Loucy (cell line): ENCODE results near the gene CACNA1I.

ENCODE experiments used
- H2AFZ ChIP-seq: fragments of 200-600 bp; sonication (generic); 2 replicates; pipeline ENCODE4 v1.6.0; 2016; ENCODE audit warnings: antibody characterized with exemption, mild to moderate bottlenecking, low read length, moderate library complexity
- H3F3A ChIP-seq: fragments of 200-600 bp; 2 replicates; pipeline ENCODE4 v1.6.0; 2016; ENCODE audit warnings: antibody characterized with exemption, low read depth, mild to moderate bottlenecking
- H3K27me3 ChIP-seq: fragments of 200-600 bp; sonication (generic); 2 replicates; pipeline ENCODE4 v1.6.1; 2014; ENCODE audit warnings: low read length, mild to moderate bottlenecking; ENCODE audit not compliant: insufficient read depth, poor library complexity, severe bottlenecking
- H3K36me3 ChIP-seq: fragments of 200-600 bp; sonication (generic); 2 replicates; pipeline ENCODE4 v1.6.1; 2016; ENCODE audit warnings: low read length; ENCODE audit not compliant: insufficient read depth
- H3K4me1 ChIP-seq: fragments of 200-600 bp; sonication (generic); 2 replicates; pipeline ENCODE4 v1.5.1; 2014; ENCODE audit warnings: low read length, mild to moderate bottlenecking; ENCODE audit not compliant: insufficient read depth, poor library complexity, severe bottlenecking
- H3K4me2 ChIP-seq: fragments of 200-600 bp; sonication (generic); 2 replicates; pipeline ENCODE4 v1.6.0; 2014; ENCODE audit warnings: antibody characterized with exemption, low read length, low read depth, mild to moderate bottlenecking; ENCODE audit not compliant: poor library complexity, severe bottlenecking
- H3K4me3 ChIP-seq: fragments of 200-600 bp; sonication (generic); 2 replicates; pipeline ENCODE4 v1.5.1; 2014; ENCODE audit warnings: low read length, mild to moderate bottlenecking, mixed read lengths; ENCODE audit not compliant: poor library complexity, severe bottlenecking
- H3K79me2 ChIP-seq: fragments of 200-600 bp; sonication (generic); 2 replicates; pipeline ENCODE4 v1.6.1; 2014; ENCODE audit warnings: low read length; ENCODE audit not compliant: insufficient read depth
- H3K9ac ChIP-seq: fragments of 200-600 bp; sonication (generic); 2 replicates; pipeline ENCODE4 v1.6.0; 2014; ENCODE audit warnings: mild to moderate bottlenecking, low read depth, low read length, moderate library complexity; ENCODE audit not compliant: poor library complexity, severe bottlenecking
- H3K9me2 ChIP-seq: fragments of 200-600 bp; sonication (generic); replicated peaks from 2 replicates; pipeline ENCODE4 v1.6.1; 2016; ENCODE audit warnings: low read depth, low read length, mixed read lengths
- H3K9me3 ChIP-seq: fragments of 200-600 bp; sonication (generic); 2 replicates; pipeline ENCODE4 v1.6.1; 2014; ENCODE audit warnings: mild to moderate bottlenecking, antibody characterized with exemption, low read length, low read depth; ENCODE audit not compliant: insufficient read depth
- H4K20me1 ChIP-seq: fragments of 200-600 bp; sonication (generic); 2 replicates; pipeline ENCODE4 v1.6.0; 2014; ENCODE audit warnings: antibody characterized with exemption, low read length, mild to moderate bottlenecking; ENCODE audit not compliant: insufficient read depth, poor library complexity, severe bottlenecking
- CTCF ChIP-seq: fragments of 200-600 bp; sonication (generic); conservative IDR thresholded peaks from 2 replicates; pipeline ENCODE4 v1.5.1; 2014; ENCODE audit warnings: mild to moderate bottlenecking, antibody characterized with exemption, low read length
- EZH2phosphoT487 ChIP-seq: fragments of 200-600 bp; IDR thresholded peaks from 2 replicates; pipeline ENCODE4 v1.6.1; 2018; ENCODE audit warnings: antibody characterized with exemption, mild to moderate bottlenecking, moderate library complexity, borderline replicate concordance

The CACNA1I gene

GRCh38 chr22:39577900-39578299, 7.3 kb downstream of the CACNA1I start:
- Histone ChIP-seq H2AFZ (no peak overlapping the region), H3K4me2 (no peak overlapping the region), H3K4me3 (no peak overlapping the region), H4K20me1 (no peaks in the 10 kb centered on the region), H3K27me3 (no peaks in the 10 kb centered on the region), H3K79me2 (no peaks in the 10 kb centered on the region), H3K36me3 (no peaks in the 10 kb centered on the region), H3K9ac (no peak overlapping the region), H3K9me3 (no peaks in the 10 kb centered on the region), H3F3A (no peaks in the 10 kb centered on the region), H3K4me1 (no peaks in the 10 kb centered on the region), H3K9me2 (no peaks in the 10 kb centered on the region)
- TF ChIP-seq EZH2phosphoT487 (no peak), CTCF (no peak)

- no peak for TF ChIP-seq CTCF
- no peak for TF ChIP-seq EZH2phosphoT487
- no peaks in the 10 kb centered on the region for H3K4me1 ChIP-seq
- no peak overlapping the region for H3K4me2 ChIP-seq
- no peaks in the 10 kb centered on the region for H3K79me2 ChIP-seq
- no peaks in the 10 kb centered on the region for H3K36me3 ChIP-seq
- H3K9me3 ChIP-seq, result no peaks in the 10 kb centered on the region
- no peak overlapping the region for H3K9ac ChIP-seq
- no peak overlapping the region for H2AFZ ChIP-seq
- H3K4me3 ChIP-seq, result no peak overlapping the region
- no peaks in the 10 kb centered on the region for H3F3A ChIP-seq
- no peaks in the 10 kb centered on the region for H4K20me1 ChIP-seq
- no peaks in the 10 kb centered on the region for H3K9me2 ChIP-seq
- H3K27me3 ChIP-seq, result no peaks in the 10 kb centered on the region
Observed at GRCh38 chr22:39580006-39580441, 9.5 kb downstream of the CACNA1I start.

DNA sequence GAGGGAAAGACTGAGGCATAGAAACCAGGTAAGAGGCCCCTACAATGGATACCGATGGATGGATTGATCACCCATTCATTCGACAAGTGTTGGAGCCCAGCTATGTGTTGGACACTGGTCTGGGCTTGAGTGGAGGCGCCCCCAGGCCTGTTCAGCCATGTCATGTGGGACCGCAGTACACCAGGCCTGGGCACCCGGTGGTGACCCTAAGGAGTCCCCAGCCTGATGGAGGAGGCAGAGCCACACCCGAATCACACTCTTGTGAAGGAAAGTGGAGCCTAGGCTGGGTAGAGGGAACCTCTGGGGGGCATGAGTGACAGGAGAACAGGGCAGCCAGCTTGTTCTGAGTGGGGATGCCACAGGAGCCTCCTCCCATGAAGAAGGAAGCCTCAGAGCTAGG, 10.2 kb downstream of the CACNA1I start:
- Histone ChIP-seq H3K9ac (no peak overlapping the region), H3K4me2 (no peak overlapping the region), H3K36me3 (no peaks in the 10 kb centered on the region), H3K9me2 (no peaks in the 10 kb centered on the region), H3K9me3 (no peaks in the 10 kb centered on the region), H3K27me3 (no peaks in the 10 kb centered on the region), H3K4me1 (no peaks in the 10 kb centered on the region), H3K79me2 (no peaks in the 10 kb centered on the region), H4K20me1 (no peaks in the 10 kb centered on the region), H3K4me3 (no peak overlapping the region), H2AFZ (no peak overlapping the region), H3F3A (no peaks in the 10 kb centered on the region)
- TF ChIP-seq EZH2phosphoT487, result no peak
- TF ChIP-seq CTCF, result no peak
